Stomach (tissue), 4 donors: ENCODE data around the gene POLG2.

Experiments used
- CTCF ChIP-seq, 7 experiments: fragments of 450-650 bp in 4 of 7; fragments of 200-600 bp in 3 of 7; sonication (generic) in 3 of 7; IDR thresholded peaks; one replicate each; pipeline ENCODE4 v1.5.1; 2016 to 2019; ENCODE audit warnings: antibody characterized with exemption in 7 of 7, control low read depth in 2 of 7, mild to moderate bottlenecking in 1 of 7
- EP300 ChIP-seq: sonication (generic); formaldehyde crosslinking; IDR thresholded peaks from one replicate; pipeline ENCODE4 v1.6.1; 2017; ENCODE audit warnings: antibody characterized with exemption
- POLR2A ChIP-seq, 4 donors: fragments of 450-650 bp; IDR thresholded peaks; one replicate each; pipeline ENCODE4 v1.6.1; 2016; ENCODE audit warnings: antibody characterized with exemption in 4 of 4, control low read depth in 2 of 4, mild to moderate bottlenecking in 1 of 4, moderate library complexity in 1 of 4
- POLR2AphosphoS5 ChIP-seq, 3 donors: sonication (generic); formaldehyde crosslinking; IDR thresholded peaks; one replicate each; pipeline ENCODE4 v1.6.1; 2016; ENCODE audit warnings: antibody characterized with exemption in 3 of 3

GRCh38 chr17:64498308-64499203 is 1.7 kb upstream of the POLG2 start:
- TF ChIP-seq CTCF (IDR thresholded peaks at IDR 0.05) (no peak), EP300 (no peak), POLR2A (IDR thresholded peaks at IDR 0.05) (no peak), POLR2AphosphoS5 (IDR thresholded peaks at IDR 0.05) (no peak)
